Measurements from ENCODE around the gene PTPN4. TPM values are rescaled to one million over a fixed set of nuclear protein-coding genes. Genes with fewer than 3 reads are reported as not detected.

The PTPN4 gene
- total and polyA plus RNA-seq, 2 of the 13 experiments (the other 11 are each of a cell fraction or from before 2014, with no cell fraction given) = 20.3 to 34.6 TPM

DNA sequence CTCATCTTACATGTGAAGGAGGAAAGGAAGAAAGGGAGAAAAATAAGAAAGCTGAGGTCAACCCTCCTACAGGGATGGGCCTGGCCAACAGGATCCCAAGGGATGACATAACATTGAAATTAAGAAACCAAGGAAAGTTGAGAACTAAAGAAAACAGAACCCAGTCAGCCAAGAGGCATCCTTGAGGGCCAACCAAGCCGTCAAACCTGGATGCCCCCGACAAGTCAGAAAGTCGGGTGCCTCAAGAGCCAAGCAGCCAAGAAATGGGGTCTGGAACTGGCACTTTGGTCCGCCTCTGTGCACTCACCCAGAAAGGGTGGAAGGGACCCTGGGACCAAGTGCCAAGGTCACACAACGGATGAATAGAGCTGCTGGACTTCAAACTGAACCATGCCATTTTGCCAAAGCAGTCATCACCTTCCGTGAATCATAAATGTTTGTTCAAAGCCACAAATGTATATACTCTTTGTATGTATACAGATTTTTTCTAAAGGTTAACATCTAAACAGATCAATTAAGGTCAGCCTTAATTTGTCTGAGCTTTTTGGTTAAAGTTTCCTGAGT is 27.0 kb upstream of the PTPN4 start (continued):
- TF ChIP-seq, protein P1, sequence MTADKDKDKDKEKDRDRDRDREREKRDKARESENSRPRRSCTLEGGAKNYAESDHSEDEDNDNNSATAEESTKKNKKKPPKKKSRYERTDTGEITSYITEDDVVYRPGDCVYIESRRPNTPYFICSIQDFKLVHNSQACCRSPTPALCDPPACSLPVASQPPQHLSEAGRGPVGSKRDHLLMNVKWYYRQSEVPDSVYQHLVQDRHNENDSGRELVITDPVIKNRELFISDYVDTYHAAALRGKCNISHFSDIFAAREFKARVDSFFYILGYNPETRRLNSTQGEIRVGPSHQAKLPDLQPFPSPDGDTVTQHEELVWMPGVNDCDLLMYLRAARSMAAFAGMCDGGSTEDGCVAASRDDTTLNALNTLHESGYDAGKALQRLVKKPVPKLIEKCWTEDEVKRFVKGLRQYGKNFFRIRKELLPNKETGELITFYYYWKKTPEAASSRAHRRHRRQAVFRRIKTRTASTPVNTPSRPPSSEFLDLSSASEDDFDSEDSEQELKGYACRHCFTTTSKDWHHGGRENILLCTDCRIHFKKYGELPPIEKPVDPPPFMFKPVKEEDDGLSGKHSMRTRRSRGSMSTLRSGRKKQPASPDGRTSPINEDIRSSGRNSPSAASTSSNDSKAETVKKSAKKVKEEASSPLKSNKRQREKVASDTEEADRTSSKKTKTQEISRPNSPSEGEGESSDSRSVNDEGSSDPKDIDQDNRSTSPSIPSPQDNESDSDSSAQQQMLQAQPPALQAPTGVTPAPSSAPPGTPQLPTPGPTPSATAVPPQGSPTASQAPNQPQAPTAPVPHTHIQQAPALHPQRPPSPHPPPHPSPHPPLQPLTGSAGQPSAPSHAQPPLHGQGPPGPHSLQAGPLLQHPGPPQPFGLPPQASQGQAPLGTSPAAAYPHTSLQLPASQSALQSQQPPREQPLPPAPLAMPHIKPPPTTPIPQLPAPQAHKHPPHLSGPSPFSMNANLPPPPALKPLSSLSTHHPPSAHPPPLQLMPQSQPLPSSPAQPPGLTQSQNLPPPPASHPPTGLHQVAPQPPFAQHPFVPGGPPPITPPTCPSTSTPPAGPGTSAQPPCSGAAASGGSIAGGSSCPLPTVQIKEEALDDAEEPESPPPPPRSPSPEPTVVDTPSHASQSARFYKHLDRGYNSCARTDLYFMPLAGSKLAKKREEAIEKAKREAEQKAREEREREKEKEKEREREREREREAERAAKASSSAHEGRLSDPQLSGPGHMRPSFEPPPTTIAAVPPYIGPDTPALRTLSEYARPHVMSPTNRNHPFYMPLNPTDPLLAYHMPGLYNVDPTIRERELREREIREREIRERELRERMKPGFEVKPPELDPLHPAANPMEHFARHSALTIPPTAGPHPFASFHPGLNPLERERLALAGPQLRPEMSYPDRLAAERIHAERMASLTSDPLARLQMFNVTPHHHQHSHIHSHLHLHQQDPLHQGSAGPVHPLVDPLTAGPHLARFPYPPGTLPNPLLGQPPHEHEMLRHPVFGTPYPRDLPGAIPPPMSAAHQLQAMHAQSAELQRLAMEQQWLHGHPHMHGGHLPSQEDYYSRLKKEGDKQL (CRISPR knock-in tag; IDR thresholded peaks at IDR 0.05; ENCODE audit: low read depth) = no peak
- TF ChIP-seq, protein P2, sequence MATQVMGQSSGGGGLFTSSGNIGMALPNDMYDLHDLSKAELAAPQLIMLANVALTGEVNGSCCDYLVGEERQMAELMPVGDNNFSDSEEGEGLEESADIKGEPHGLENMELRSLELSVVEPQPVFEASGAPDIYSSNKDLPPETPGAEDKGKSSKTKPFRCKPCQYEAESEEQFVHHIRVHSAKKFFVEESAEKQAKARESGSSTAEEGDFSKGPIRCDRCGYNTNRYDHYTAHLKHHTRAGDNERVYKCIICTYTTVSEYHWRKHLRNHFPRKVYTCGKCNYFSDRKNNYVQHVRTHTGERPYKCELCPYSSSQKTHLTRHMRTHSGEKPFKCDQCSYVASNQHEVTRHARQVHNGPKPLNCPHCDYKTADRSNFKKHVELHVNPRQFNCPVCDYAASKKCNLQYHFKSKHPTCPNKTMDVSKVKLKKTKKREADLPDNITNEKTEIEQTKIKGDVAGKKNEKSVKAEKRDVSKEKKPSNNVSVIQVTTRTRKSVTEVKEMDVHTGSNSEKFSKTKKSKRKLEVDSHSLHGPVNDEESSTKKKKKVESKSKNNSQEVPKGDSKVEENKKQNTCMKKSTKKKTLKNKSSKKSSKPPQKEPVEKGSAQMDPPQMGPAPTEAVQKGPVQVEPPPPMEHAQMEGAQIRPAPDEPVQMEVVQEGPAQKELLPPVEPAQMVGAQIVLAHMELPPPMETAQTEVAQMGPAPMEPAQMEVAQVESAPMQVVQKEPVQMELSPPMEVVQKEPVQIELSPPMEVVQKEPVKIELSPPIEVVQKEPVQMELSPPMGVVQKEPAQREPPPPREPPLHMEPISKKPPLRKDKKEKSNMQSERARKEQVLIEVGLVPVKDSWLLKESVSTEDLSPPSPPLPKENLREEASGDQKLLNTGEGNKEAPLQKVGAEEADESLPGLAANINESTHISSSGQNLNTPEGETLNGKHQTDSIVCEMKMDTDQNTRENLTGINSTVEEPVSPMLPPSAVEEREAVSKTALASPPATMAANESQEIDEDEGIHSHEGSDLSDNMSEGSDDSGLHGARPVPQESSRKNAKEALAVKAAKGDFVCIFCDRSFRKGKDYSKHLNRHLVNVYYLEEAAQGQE (IDR thresholded peaks at IDR 0.05; ENCODE audit: borderline replicate concordance in 1 of 2, low read depth in 1 of 2, low read length in 2 of 2) = no peak
- TF ChIP-seq, protein P3, sequence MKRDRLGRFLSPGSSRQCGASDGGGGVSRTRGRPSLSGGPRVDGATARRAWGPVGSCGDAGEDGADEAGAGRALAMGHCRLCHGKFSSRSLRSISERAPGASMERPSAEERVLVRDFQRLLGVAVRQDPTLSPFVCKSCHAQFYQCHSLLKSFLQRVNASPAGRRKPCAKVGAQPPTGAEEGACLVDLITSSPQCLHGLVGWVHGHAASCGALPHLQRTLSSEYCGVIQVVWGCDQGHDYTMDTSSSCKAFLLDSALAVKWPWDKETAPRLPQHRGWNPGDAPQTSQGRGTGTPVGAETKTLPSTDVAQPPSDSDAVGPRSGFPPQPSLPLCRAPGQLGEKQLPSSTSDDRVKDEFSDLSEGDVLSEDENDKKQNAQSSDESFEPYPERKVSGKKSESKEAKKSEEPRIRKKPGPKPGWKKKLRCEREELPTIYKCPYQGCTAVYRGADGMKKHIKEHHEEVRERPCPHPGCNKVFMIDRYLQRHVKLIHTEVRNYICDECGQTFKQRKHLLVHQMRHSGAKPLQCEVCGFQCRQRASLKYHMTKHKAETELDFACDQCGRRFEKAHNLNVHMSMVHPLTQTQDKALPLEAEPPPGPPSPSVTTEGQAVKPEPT (CRISPR knock-in tag; IDR thresholded peaks at IDR 0.05; ENCODE audit: low read depth) = no peak
- TF ChIP-seq FOXP1 (IDR thresholded peaks at IDR 0.05) (no peak), FOXP1 (CRISPR knock-in tag; IDR thresholded peaks at IDR 0.05) (peak; percentile 46; the same call in 1 of the 2 replicates), ZBTB21 (CRISPR knock-in tag; IDR thresholded peaks at IDR 0.05) (no peak), RELA (CRISPR knock-in tag; IDR thresholded peaks at IDR 0.05) (no peak), WIZ (CRISPR knock-in tag; IDR thresholded peaks at IDR 0.05) (no peak), EHMT2 (IDR thresholded peaks at IDR 0.05; ENCODE audit: borderline replicate concordance, low read depth, low read length) (no peak), NRL (CRISPR knock-in tag; IDR thresholded peaks at IDR 0.05; ENCODE audit: borderline replicate concordance) (no peak), ZNF431 (CRISPR knock-in tag; IDR thresholded peaks at IDR 0.05; ENCODE audit: borderline replicate concordance, low read depth) (no peak), EEA1 (CRISPR knock-in tag; IDR thresholded peaks at IDR 0.05; ENCODE audit: borderline replicate concordance) (no peak), ZNF883 (CRISPR knock-in tag; IDR thresholded peaks at IDR 0.05; ENCODE audit: not compliant biosample characterization) (no peak), PPARG (CRISPR knock-in tag; conservative IDR thresholded peaks at IDR 0.05) (0 out of 2 replicates have a peak, but pooled peaks have one; percentile 19), SNRNP70 (IDR thresholded peaks at IDR 0.05; ENCODE audit: low read depth, low read length) (no peak)
- TF ChIP-seq, protein P4, sequence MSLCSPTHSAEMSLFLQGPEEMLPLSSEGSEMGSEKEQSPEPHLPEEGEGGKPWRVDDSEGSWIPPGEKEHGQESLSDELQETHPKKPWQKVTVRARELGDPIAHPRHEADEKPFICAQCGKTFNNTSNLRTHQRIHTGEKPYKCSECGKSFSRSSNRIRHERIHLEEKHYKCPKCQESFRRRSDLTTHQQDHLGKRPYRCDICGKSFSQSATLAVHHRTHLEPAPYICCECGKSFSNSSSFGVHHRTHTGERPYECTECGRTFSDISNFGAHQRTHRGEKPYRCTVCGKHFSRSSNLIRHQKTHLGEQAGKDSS (CRISPR knock-in tag; IDR thresholded peaks at IDR 0.05; ENCODE audit: borderline replicate concordance, low read depth) = no peak
- TF ChIP-seq, protein P5, sequence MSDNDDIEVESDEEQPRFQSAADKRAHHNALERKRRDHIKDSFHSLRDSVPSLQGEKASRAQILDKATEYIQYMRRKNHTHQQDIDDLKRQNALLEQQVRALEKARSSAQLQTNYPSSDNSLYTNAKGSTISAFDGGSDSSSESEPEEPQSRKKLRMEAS (IDR thresholded peaks at IDR 0.05) = no peak

Measured in HepG2 (cell line).